GM10248 (cell line): ENCODE data around the gene TSPAN5.

Experiments
- CTCF ChIA-PET: fragments of 300-600 bp; sonication (Branson Sonifier 250); formaldehyde crosslinking; extraction: SDS; loops from one replicate; lab custom pipeline; 2021; ENCODE audit warnings: antibody characterized with exemption; lab: Yijun Ruan, JAX
- POLR2A ChIA-PET: fragments of 350-650 bp; sonication (Branson Sonifier 250); formaldehyde crosslinking; extraction: SDS; loops from one replicate; lab custom pipeline; 2020; ENCODE audit warnings: antibody characterized with exemption; lab: Yijun Ruan, JAX
- DNase-seq: peaks from one replicate; pipeline ENCODE4 v3.0.0; 2012; ENCODE audit errors: extremely low spot score
- CTCF ChIP-seq: IDR thresholded peaks from 2 replicates; pipeline ENCODE4 v1.5.1; 2012; ENCODE audit warnings: mild to moderate bottlenecking, low read depth; ENCODE audit errors: extremely low read depth, missing control alignments, control extremely low read depth

The TSPAN5 gene

GRCh38 chr4:98625399-98625798, 33.0 kb downstream of the TSPAN5 start:
- TF ChIP-seq CTCF = no peak
- POLR2A ChIA-PET = no interaction called here
- CTCF ChIA-PET = no interaction called here
- no peak for DNase-seq

GRCh38 chr4:98624642-98625041, 33.8 kb downstream of the TSPAN5 start:
- DNase-seq = no peak
- POLR2A ChIA-PET = no interaction called here
- CTCF ChIA-PET = interaction anchor here (0.7 kb wide), 1 partner anchor 47 kb away, joined by 3 read pairs; no protein-coding TSS in a partner anchor
- no peak for TF ChIP-seq CTCF

- TF ChIP-seq CTCF = no peak
- ChIA-PET CTCF (interaction anchor here (0.7 kb wide), 1 partner anchor 46 kb away, joined by 3 read pairs; no protein-coding TSS in a partner anchor), POLR2A (no interaction called here)
- DNase-seq = no peak
Measured at GRCh38 chr4:98624144-98624543, 34.3 kb downstream of the TSPAN5 start.

- POLR2A ChIA-PET = no interaction called here
- CTCF ChIA-PET = interaction anchor here (1.1 kb wide), 1 partner anchor 14 kb away, joined by 3 read pairs; no protein-coding TSS in a partner anchor
Measured at GRCh38 chr4:98623126-98623802, 35.1 kb downstream of the TSPAN5 start.

GRCh38 chr4:98620087-98620784, 38.2 kb downstream of the TSPAN5 start:
- DNase-seq = no peak
- POLR2A ChIA-PET = no interaction called here
- no peak for TF ChIP-seq CTCF
- CTCF ChIA-PET = interaction anchor here (0.9 kb wide), 1 partner anchor 10 kb away, joined by 4 read pairs; no protein-coding TSS in a partner anchor

More at GRCh38 chr4:98623126-98623802, 35.1 kb downstream of the TSPAN5 start:
- no peak for DNase-seq
- TF ChIP-seq CTCF = no peak

- POLR2A ChIA-PET = no interaction called here
- no peak for DNase-seq
- CTCF ChIA-PET = interaction anchor here (1.0 kb wide), 1 partner anchor 9 kb away, joined by 3 read pairs; no protein-coding TSS in a partner anchor
- TF ChIP-seq CTCF = no peak
Measured at GRCh38 chr4:98619180-98619579, 39.2 kb downstream of the TSPAN5 start.
